ENCODE data around the gene SPON1.
"Not testable (repeated sequence)": the region's sequence is repeated elsewhere in the genome, so short reads cannot be mapped to it uniquely, and the experiment has no call there.

Gene SPON1

DNA sequence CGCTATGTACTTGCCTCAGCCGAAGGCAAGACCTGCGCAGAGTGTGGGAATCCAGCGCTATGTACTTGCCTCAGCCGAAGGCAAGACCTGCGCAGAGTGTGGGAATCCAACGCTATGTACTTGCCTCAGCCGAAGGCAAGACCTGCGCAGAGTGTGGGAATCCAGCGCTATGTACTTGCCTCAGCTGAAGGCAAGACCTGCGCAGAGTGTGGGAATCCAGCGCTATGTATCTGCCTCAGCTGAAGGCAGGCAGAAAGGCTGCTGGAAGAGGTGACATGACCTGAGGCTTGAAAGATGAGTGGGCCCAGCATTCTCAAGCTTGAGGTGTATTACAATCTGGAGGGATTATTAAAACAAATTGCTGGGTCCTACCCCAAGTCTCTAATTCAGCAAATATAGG is 290.0 kb downstream of the SPON1 start:
- not testable (repeated sequence) for DNase-seq

DNA sequence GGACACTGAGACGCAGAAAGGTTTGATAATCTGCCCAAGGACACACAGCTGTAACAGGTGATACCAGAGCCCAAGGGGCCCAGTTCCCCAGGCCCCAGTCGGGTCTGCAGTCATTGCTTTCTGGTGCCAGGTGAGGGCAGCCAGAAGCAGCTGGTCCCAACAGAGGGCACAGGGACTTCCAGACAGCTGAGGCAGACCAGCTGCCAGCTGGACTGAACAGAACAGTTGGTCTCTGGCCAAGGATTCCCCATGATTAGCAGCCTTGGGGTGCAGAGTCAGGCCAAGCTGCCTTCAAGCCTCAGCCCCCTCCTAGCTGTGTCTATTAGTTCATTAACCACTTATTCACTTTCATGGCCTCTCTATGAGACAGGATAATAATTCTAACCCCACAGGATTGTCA is 290.9 kb downstream of the SPON1 start:
- no peak for DNase-seq

DNA sequence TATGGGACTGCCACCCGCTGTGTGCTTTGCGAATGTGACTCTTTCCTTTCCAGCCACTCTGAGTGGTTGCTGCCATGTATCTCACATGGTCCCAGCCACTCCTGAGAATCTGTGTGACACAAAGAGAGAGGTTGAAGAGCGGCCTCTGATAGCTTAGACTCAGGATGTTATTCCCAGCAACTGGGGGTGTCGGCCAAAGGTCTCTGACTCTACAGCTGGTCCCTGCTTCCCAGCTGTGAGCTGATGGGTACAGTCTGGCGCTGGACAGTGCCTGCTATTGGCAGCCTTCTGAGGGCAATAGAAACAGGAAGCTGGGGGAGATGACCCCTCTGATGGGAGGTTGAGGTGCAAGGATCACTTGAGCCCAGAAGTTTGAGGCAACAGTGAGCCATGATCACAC is 291.3 kb downstream of the SPON1 start:
- DNase-seq = no peak

DNA sequence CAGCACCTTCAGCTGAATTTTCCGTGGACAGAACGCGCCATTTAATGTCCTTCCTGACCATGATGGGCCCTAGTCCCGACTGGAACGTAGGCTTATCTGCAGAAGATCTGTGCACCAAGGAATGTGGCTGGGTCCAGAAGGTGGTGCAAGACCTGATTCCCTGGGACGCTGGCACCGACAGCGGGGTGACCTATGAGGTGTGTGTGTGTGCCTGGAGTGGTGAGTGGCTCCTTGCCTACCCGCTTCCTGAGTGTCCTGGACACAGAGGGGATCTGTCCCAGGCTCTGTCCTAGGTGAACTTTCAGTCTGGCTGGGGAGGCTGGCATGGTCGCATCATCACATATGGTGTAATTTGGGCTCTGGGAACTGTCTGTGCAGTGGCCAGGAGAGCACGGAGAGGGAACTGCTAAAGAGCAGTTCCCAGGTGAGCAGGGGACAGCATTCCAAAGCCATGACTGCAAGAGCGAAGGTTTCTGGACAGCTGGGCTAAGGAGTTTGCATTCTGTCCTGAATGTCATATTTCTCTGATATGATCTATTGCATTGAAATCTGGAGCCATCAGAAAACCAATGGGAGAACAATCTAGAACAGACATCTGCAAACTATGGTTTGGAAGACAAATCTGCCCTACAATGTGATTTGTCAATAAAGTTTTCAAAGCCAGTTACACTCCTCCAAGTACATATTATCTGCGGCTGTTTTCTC is 292.2 kb downstream of the SPON1 start:
- no peak for DNase-seq

DNA sequence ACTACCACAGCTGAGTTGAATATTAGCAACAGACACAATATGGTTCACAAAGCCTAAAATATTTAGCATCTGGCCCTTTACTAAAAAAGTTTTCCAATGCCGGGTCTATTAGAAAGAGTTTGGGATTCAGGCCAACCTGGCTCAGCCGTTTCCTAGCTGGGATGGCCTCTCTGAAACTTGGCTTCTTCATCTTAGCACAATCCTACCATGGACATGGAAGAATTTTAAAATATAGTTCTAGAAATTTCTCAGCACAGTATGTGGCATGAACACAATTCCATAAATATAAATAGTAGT is 292.7 kb downstream of the SPON1 start:
- no peak for DNase-seq

DNA sequence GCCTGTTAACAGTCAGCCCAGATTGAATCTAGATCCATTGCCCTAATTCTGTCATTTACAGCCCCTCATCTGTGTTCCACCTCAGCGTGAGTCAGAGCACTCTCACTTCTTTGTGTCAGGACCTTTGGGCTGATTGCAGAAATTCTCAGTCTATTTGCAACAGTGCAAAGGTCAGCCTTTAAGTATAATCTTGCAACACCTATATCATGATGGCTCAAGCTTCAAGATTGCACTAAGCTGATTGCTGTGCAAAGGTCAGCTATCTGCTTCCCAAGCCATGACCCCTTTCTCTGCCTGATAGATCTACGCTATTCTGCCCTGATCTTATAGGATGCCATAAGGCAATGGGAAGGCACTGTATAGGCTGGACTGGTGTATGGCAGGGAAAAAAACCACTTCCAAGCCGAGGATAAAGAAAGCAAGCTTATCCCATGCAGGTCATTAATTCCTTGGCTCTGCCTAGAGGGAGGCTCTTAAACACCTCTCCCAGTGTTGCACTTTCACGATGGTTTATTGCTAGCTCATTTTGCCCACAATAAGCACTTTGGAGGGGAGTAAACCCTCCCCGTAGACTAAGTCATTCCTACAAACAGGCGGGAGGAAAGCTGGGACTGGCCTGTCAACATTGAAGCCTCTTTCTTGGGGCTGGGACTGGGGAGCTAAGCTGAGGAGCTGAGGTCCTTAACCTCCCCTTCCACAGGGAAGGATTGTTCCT is 295.9 kb downstream of the SPON1 start:
- DNase-seq = no peak

DNA sequence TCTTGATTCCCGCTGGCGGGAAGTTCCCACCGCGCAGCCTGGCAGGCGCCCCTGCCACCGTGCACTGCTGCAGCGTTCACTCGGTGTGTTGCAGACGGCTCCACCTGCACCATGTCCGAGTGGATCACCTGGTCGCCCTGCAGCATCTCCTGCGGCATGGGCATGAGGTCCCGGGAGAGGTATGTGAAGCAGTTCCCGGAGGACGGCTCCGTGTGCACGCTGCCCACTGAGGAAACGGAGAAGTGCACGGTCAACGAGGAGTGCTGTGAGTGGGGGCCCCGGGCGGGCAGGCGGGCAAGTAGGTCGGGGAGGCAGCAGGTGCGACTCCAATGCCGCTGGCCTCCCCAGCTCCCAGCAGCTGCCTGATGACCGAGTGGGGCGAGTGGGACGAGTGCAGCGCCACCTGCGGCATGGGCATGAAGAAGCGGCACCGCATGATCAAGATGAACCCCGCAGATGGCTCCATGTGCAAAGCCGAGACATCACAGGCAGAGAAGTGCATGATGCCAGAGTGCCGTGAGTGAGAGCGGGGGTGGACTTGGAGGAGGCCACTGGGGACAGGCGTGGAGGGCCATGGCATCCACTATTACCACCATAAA is 296.8 kb downstream of the SPON1 start:
- no peak for DNase-seq

DNA sequence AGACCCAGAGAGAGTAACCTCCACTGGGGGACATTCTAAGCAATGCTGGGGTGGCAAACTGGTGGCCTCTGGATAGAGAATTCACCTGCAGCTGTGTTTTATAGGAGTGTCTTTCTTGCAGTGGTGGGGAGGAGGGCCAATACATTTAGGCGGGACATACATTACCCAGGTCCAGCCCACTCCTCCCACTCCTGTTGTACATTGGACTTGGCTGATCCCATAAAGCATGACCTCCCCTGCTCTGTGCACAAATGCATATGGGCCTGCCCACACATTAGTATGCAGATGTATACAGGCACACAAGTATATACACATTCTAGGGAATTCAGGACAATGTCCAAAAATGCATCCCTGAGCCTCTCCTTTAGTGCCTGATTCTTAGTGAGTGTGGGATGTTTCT is 297.4 kb downstream of the SPON1 start:
- DNase-seq = no peak

DNA sequence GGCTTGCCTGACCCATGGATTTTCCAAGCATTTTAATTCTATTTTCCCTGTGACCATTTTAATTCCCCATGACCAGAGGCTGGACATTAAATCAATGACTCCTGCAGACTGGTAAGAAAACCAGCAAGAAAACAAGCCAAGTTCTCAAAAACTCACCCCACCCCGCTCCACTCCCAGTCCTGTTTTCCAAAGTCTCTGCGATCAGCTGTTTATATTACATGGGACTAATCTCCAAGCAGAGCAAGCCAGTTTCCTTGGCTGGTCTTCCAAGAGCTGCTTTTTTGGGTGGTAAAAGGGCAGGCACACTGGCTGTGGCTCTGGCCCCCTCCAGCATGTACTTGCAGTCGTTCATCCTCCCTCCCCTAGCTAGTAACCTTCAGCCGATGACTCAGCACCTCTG is 298.5 kb downstream of the SPON1 start:
- DNase-seq = no peak

DNA sequence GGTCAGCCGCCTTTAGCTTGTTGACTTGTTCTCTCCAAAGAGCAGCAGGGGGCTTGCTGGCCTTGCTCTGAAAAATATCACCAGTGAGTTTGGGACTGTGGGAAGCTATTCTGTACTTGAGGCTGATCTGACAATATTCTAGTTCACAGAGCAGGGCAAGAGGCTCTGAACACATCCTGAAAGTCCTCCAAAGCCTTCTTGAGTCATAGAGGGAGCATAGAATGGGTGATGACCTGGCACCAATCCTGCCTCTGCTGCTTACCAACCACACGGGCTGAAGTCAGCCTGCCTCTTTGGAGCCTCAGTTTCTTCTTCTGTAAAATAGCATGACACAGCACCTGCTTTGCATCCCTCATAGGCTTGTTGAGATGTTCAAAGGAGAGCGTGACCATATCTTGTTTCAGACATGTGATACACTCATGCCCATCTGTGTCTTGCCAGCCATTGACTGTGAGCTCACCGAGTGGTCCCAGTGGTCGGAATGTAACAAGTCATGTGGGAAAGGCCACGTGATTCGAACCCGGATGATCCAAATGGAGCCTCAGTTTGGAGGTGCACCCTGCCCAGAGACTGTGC is 299.8 kb downstream of the SPON1 start:
- DNase-seq = no peak

DNA sequence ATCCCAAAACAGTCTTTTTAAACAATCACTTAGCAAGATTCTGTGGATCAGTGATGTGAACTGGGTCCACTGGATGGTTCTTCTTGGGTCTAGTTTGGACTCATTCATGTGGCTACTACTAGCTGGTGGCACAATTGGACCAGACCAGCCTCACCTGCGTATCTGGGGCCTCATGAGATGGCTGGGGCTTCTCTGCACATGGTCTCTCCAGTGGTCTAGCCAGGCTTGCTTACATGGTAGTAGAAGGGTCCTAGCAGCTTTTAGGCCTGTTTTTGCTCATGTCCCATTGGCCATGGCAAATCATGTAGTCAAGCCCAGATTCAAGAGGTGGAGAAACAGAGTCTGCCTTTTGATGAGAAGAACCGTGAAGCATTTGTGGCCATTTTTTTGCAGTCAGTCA is 302.4 kb downstream of the SPON1 start:
- no peak for DNase-seq

DNA sequence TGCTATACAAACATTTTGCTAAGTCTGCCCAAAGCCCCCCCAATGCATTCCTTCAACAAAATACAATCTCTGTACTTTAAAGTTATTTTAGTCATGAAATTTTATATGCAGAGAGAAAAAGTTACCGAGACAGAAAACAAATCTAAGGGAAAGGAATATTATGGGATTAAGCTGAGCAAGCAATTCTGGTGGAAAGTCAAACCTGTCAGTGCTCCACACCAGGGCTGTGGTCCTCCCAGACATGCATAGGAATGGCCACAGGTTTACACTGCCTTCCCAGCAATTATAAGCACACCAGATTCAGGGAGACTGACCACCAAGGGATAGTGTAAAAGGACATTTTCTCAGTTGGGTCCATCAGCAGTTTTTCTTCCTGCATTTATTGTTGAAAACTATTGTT is 304.1 kb downstream of the SPON1 start:
- no peak for DNase-seq

DNA sequence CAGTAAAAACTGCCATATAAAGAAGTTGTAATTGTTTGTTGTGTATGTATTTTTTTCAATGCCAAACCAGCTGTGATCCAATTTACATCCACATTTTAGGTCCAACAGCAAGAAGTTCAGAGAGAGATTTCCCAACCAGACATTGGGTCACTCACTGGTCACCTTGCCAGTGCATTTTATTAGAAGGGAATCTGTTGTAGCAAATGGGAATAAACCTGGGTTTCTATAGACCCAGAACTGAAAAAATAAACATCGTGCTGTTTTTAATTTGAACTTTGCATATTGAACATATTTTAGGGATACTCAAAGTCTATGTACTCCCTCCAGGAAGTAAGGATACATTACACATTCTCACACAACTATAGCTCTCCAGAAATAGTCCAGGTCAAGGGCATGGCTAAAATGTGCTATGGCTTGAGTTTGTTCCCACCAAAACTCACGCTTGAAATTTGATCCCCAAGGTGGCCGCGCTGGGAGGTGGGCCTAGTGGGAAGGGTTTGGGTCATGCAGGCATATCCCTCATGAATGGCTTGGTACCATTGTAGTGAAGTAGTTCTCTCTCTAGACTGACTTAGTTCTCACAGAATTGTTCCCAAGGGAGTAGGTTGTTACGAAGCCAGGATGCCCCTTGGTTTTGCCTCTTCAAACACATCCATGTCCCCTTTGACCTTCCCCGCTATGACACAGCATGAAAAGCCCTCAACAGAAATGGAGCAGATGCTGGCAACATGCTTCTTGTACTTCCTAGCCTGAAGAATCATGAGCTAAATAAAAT is 305.5 kb downstream of the SPON1 start:
- no peak for DNase-seq

DNA sequence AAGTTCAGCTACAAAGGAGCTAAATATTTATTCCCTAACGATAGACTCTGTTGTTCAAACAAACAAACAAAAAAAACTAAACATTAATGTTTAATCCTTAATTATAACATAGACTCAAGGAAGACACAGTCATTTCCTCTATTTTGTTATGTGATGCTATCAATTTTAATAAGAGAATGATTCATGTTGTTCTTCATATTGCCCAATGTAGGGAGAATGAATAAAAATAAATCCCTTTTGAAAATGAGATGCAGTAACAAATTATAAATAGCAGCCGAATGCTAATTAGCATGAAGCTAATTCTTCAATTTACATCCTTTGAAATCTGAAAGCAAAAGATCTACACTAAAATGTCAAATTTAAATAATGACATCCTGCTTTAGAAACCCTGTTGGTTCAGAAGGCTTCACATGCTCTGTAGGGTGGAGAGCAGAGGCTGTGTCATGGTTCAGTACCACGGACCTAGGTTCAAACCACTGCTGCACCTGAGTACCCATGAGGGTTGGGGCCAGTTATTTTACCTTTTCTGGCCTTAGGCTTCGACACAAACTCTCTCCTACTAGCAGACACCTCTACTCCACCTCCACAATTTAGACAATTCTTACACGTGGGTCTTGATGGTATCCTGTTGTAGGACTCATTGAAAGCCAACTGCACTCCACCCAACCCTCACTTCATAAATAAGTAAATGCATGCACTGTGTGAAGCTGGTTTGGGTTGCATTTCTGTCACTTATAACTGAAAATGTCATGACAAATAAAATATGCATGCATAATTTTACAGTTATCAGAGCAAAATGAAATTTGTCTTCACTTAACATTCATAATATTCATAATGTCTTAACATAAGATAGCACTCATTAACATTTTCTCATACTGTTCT is 307.4 kb downstream of the SPON1 start:
- DNase-seq = no peak

DNA sequence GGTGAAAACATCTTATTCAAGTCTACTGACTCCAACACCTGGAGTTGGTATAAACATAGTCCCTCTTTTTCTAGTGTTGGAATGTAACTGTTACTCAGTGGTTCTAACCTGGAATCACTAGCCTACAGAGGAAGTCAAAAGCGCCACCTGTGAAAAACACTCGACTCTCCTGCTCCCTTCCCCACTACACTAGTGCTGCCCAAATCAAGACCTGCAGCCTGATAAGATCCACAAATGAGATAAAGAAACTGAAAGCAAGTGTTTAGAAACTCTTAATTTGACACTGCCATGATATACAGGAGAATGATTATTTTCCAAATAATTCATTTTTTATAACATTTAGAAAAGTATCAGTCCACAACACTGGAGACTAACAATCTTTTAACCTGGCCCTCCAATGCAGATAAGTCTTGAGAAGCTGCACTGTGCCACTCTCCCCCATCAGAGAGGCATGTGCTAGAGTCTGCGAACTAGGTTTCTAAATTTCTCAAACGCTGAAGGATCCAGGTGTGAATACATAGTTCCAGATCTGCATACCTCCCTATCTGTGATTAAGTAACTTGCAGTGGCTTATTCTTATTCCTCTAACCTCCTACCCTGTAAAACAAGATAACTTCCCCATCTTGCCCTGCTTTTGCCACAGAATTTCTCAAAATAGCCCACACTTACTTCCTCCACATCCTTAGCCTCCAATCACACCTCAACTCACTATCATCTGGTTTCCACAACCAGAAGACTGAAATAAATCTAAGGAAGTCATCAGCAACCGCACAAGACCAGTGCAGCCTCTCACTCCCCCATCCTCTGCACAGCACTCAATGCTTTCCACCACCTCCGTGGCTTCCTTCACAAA is 308.4 kb downstream of the SPON1 start:
- DNase-seq = peak in 1 of 2 donors; percentile 23

DNA sequence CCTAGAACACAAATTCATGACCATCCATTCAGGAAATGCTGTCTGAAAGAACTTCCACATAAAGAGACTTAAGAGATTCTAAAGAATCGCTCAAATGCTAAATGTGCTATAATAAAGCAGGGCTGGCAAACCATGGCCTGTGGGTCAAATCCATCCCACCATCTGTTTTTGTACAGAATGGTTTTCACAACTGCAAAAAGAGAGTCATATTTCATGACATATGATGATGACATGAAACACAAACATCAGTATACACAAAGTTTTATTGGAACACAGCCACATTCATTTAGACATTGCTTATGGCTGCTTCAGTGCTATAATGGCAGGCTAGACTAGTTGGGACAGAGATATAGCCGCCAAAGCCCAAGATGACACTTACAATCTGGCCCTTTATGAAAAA is 311.4 kb downstream of the SPON1 start:
- DNase-seq = no peak

DNA sequence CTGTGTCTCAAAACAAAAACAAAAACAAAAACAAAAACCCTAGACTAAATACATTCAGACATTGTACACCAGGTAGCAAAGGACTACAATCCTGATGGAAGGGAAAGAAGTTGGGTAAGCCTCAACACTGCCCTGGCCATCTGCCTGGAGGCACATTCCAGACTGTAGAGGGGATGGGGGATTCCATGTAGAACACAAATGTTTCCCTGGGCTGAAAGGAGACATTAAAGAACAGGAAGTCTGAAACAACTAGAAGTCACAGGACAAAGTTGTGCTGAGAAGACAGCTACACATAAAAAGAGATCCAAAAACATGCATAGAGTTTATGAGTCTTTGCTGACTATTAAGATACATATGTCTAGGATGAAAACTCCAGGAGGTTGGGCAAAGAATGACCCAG is 312.6 kb downstream of the SPON1 start:
- DNase-seq = no peak

DNA sequence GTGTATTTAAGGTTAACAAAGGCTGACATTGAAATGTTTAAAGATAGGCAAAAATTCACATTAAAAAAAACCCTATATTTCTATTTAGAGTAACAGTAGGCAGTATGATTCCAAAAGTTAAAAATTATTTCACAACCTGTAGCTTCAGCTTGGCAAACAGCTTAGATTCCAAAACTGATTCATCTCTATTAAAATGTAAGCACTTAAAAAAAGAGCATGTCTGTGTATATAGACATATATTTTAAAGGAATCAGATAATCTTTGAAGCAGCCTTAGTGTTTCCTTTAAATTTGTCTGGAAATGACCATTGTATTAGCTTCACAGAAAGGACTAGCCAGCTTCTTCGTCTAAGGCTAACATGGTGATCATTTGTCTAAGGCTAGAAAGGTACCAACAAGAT is 316.3 kb downstream of the SPON1 start:
- not testable (repeated sequence) for DNase-seq

DNA sequence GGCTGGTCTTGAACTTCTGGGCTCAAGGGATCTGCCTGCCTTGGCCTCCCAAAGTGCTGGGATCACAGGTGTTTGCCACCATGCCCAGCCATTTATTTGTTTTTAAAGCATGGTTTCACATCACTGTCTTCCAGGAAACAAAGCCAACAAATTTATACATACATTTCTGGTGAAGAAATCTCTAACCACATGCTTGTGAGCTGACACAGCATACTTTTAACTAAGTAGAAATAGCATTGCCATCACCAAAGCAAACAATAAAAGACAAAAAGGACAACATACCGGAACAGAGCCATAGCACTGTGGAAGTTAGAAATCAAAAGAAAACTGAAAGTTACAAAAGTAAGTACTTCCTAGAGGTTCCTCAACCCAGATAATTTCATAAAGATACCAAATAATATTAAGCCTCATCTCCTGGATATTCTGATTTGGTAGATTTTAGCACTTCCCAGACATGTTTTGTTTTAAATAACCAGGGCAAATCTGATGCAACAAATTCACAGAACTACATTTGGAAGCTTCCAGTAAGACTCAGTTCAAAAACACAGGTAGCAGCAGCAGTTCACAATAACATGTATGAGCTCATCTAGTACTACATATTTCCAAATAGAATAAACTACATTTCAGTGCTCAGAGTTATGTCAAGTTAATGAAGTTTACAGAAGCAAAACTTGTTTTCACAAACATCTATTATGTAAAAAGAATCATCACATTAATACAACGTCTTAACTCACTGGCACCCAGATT is 325.8 kb downstream of the SPON1 start:
- no peak for DNase-seq

DNA sequence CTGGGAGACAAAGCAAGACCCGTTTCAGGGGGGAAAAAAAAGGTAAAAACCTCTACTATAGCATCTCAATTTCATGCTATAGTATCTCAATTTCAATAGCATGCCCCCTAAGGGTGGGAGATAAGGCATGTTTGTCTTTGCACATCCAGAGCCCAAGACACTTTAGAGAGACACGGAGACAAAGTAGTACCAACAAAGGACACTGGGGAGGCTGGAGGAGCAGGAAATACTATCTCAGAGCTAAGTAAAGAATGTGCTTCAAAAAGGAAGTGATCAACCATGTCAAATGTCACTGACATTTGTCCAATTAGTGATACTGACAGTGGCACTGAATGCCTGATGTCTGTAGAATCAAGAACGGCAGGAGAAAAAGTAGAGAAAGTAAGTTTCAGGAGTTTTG is 327.9 kb downstream of the SPON1 start:
- no peak for DNase-seq

DNA sequence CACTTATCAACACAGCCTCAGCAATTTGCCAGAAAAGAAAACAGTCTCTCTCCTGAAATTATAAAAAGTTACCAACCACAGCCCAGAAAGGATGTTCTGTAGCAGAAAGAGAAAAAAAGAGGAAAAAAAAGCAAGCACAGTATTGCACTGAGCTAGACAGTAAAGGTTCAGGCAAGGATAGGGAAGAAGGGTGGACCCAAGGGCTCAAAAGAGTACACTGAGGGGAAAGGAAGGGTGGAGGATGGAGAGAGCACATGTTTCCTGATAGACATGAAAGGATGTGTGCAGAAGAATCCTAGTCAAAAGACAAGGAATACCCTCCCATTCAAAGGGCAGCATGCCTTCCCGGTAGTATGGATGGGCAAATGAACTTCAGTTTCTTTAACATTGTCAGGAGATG is 337.4 kb downstream of the SPON1 start:
- DNase-seq = no peak

Data from stimulated activated CD4-positive, alpha-beta T cell treated with anti-CD3 and anti-CD28 coated beads, Interleukin-2, amount 100 ng/mL, for 24 hours (primary cell).